Activated B cell treated with CpG ODN at 0.5 μM for 24 hours (primary cell): ENCODE data around the gene SLC19A2. TPM values are rescaled to one million over a fixed set of nuclear protein-coding genes. Genes with fewer than 3 reads are reported as not detected.

ENCODE experiments used
- ATAC-seq: fragments of 200-7000 bp; cut with Tn5 transposase; one replicate; pipeline ENCODE4 v1.10.0; 2021; ENCODE audit warnings: low read depth, mild to moderate bottlenecking, moderate library complexity
- CTCF ChIA-PET: fragments of 350-600 bp; sonication (Branson Sonifier 250); formaldehyde crosslinking; loops from one replicate; lab custom pipeline; 2021; ENCODE audit warnings: antibody characterized with exemption; lab: Charles Lee
- POLR2A ChIA-PET: fragments of 350-600 bp; sonication (Branson Sonifier 250); formaldehyde crosslinking; loops from one replicate; lab custom pipeline; 2021; ENCODE audit warnings: antibody characterized with exemption; lab: Charles Lee
- DNase-seq: peaks from one replicate; pipeline ENCODE4 v3.0.0; 2022
- H3K27ac Mint-ChIP-seq: one replicate; pipeline ENCODE4 v1.8.0; 2020; ENCODE audit warnings: mixed read lengths
- H3K27me3 Mint-ChIP-seq: one replicate; pipeline ENCODE4 v1.8.0; 2021; ENCODE audit warnings: mixed read lengths
- H3K36me3 Mint-ChIP-seq: one replicate; pipeline ENCODE4 v1.8.0; 2021; ENCODE audit warnings: low read depth, mixed read lengths
- H3K4me1 Mint-ChIP-seq: one replicate; pipeline ENCODE4 v1.8.0; 2021; ENCODE audit warnings: mixed read lengths
- H3K4me3 Mint-ChIP-seq: one replicate; pipeline ENCODE4 v1.8.0; 2020; ENCODE audit warnings: mild to moderate bottlenecking, mixed read lengths
- H3K9me3 Mint-ChIP-seq: one replicate; pipeline ENCODE4 v1.8.0; 2020; ENCODE audit warnings: mixed read lengths
- intact Hi-C: fragments of 100-400 bp; cut with micrococcal nuclease; formaldehyde crosslinking; loops from one replicate; pipeline ENCODE4 v1.15.1; 2024
- total RNA-seq: library from RNA; stranded (reverse); gene quantifications from 2 replicates; pipeline ENCODE4 v1.2.3, GENCODE V29; 2022
- TF ChIP-seq, protein P1 (sequence below): fragments of 200-600 bp; IDR thresholded peaks from one replicate; pipeline ENCODE4 v1.8.0; 2022; ENCODE audit warnings: antibody characterized with exemption, mild to moderate bottlenecking

SLC19A2 gene
- total RNA-seq, 1 donor from 2014 or later = 3.6 TPM

DNA sequence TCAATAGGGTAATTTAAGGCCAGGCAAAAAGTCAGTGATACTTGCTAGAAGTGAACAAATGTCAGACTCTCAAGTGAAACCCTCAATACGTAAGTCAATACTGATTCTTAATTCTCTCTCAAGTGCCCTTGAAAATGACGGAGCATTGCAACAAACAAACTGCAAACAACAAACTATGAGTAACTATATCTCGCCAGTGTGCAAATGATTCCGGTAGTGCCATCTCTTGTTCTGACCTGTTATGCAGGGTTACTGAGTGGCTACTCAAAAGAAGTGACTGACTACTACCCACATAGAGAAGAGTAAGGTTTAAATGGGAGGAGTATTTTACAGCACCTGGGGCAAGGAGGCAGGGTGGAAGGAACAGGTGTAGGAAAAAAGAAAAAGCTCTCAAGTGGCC is 1.6 kb downstream of the SLC19A2 start:
- ATAC-seq = no peak
- no peak overlapping the region for H3K27ac Mint-ChIP-seq
- H3K4me1 Mint-ChIP-seq = peaks cover 27% of the 10 kb centered on the region
- ChIA-PET POLR2A (no interaction called here), CTCF (no interaction called here)
- no peaks in the 10 kb centered on the region for H3K27me3 Mint-ChIP-seq
- H3K9me3 Mint-ChIP-seq = no peaks in the 10 kb centered on the region
- intact Hi-C loops = loop anchor here (10.0 kb wide), 2 partner anchors 1259 to 2001 kb away; partner anchors contain the start of genes PRRC2C and SFT2D2
- DNase-seq = no peak
- TF ChIP-seq, protein P1, sequence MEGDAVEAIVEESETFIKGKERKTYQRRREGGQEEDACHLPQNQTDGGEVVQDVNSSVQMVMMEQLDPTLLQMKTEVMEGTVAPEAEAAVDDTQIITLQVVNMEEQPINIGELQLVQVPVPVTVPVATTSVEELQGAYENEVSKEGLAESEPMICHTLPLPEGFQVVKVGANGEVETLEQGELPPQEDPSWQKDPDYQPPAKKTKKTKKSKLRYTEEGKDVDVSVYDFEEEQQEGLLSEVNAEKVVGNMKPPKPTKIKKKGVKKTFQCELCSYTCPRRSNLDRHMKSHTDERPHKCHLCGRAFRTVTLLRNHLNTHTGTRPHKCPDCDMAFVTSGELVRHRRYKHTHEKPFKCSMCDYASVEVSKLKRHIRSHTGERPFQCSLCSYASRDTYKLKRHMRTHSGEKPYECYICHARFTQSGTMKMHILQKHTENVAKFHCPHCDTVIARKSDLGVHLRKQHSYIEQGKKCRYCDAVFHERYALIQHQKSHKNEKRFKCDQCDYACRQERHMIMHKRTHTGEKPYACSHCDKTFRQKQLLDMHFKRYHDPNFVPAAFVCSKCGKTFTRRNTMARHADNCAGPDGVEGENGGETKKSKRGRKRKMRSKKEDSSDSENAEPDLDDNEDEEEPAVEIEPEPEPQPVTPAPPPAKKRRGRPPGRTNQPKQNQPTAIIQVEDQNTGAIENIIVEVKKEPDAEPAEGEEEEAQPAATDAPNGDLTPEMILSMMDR = no peak
- peak overlapping the region; percentile 42 for H3K4me3 Mint-ChIP-seq
- H3K36me3 Mint-ChIP-seq = peaks cover 9% of the 10 kb centered on the region

DNA sequence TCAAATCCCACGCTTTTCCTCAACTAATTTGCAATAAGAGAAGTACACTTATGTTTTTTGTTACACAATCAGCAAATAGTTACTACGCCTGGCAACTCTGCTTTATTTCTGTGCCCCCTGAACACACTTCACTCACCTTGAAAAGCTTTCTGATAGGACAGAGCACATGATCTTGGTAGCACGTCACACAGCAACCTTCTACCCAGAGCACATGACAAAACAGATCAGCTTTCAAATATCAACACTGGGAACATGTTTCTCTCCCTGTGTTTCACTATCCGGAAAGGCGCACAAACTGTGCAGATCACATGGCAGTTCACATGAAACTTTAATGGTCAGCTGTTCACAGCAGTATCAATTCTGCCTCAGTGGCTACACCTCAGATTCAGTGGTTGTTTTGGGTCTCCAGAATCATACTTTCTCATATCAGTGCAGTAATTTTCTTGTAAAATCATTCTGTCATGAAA is 2.2 kb downstream of the SLC19A2 start:
- no peak for DNase-seq
- no peak overlapping the region for H3K4me3 Mint-ChIP-seq
- no peaks in the 10 kb centered on the region for H3K9me3 Mint-ChIP-seq
- ChIA-PET POLR2A (no interaction called here), CTCF (no interaction called here)
- intact Hi-C loops = loop anchor here (10.0 kb wide), 2 partner anchors 1259 to 2001 kb away; partner anchors contain the start of genes PRRC2C and SFT2D2
- H3K27ac Mint-ChIP-seq = no peak overlapping the region
- TF ChIP-seq, protein P1 = no peak
- H3K4me1 Mint-ChIP-seq = peaks cover 27% of the 10 kb centered on the region
- ATAC-seq = no peak
- H3K27me3 Mint-ChIP-seq = no peaks in the 10 kb centered on the region
- peaks cover 9% of the 10 kb centered on the region for H3K36me3 Mint-ChIP-seq

DNA sequence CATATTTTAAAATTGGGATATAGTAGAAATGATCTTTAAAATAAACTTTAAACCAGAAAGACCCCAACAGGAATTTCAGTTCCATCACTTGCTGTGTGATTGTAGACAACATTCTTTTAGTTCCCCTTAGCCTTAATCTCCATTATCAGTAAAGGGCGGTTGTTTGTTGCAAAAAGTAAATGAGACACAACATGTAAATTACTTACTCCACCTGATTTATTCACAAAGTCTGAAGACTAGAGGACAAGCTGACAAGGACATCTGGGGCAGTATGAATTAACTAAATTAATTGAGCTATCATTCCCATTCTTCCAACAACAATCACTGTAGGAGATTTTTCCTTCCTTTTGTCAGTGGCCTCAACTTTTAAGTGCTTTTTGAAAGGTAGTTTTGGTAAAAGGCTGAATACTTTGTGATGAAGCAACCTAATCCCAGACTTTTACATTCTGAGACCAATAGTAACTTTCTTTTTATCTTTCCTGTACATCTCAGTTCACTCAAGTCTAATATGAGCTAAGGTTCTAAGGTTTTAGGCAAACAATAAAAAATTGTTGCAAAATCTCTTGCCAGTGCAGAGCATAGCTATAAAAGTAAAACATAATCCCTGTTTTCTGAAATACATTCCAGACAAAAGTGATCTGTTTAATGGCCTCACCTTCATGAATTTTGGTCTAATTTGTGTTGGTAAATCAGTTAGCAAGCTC is 6.2 kb downstream of the SLC19A2 start:
- ChIA-PET CTCF (interaction anchor here (1.1 kb wide), 1 partner anchor 66 kb away, joined by 4 read pairs; no protein-coding TSS in a partner anchor), POLR2A (no interaction called here)
- Mint-ChIP-seq H3K27ac (no peak overlapping the region), H3K27me3 (no peaks in the 10 kb centered on the region), H3K9me3 (no peaks in the 10 kb centered on the region), H3K4me1 (peaks cover 7% of the 10 kb centered on the region), H3K36me3 (peaks cover 9% of the 10 kb centered on the region), H3K4me3 (no peak overlapping the region)
- no peak for DNase-seq
- no peak for ATAC-seq
- intact Hi-C loops = loop anchor here (10.0 kb wide), 2 partner anchors 1255 to 2005 kb away; partner anchors contain the start of genes PRRC2C and SFT2D2
- TF ChIP-seq, protein P1 = no peak

GRCh38 chr1:169478094-169478672 is 7.6 kb downstream of the SLC19A2 start:
- Mint-ChIP-seq H3K27ac (no peak overlapping the region), H3K4me1 (no peaks in the 10 kb centered on the region), H3K9me3 (no peaks in the 10 kb centered on the region), H3K27me3 (no peaks in the 10 kb centered on the region), H3K4me3 (no peak overlapping the region), H3K36me3 (peaks cover 9% of the 10 kb centered on the region)
- TF ChIP-seq, protein P1 = no peak
- CTCF ChIA-PET = no interaction called here
- DNase-seq = no peak
- POLR2A ChIA-PET = no interaction called here
- ATAC-seq = no peak
- intact Hi-C loops = no loop called here

GRCh38 chr1:169475806-169476387 is 9.8 kb downstream of the SLC19A2 start:
- POLR2A ChIA-PET = no interaction called here

More at GRCh38 chr1:169475806-169476387, 9.8 kb downstream of the SLC19A2 start:
- H3K36me3 Mint-ChIP-seq = peaks cover 9% of the 10 kb centered on the region
- no peaks in the 10 kb centered on the region for H3K9me3 Mint-ChIP-seq
- no peak overlapping the region for H3K4me3 Mint-ChIP-seq
- ATAC-seq (no peak), DNase-seq (no peak)
- no peaks in the 10 kb centered on the region for H3K4me1 Mint-ChIP-seq
- intact Hi-C loops = no loop called here
- no peaks in the 10 kb centered on the region for H3K27me3 Mint-ChIP-seq
- no peak overlapping the region for H3K27ac Mint-ChIP-seq
- TF ChIP-seq, protein P1 = no peak
- CTCF ChIA-PET = no interaction called here
